MM.1S (cell line): Measurements from ENCODE around the gene NR6A1.

Source experiments
- DNase-seq: peaks from one replicate; pipeline ENCODE4 v3.0.0-alpha.2; 2015
- H2AFZ ChIP-seq: fragments of 300-600 bp; sonication (generic); 2 replicates; pipeline ENCODE4 v1.6.0; 2016; ENCODE audit warnings: antibody characterized with exemption, low read length
- H3F3A ChIP-seq: fragments of 300-600 bp; sonication (generic); 2 replicates; pipeline ENCODE4 v1.6.1; 2016; ENCODE audit warnings: mild to moderate bottlenecking, antibody characterized with exemption, low read length, moderate library complexity, mixed read lengths; ENCODE audit not compliant: insufficient read depth
- H3K27ac ChIP-seq: fragments of 300-600 bp; sonication (generic); 2 replicates; pipeline ENCODE4 v1.5.1; 2016; ENCODE audit warnings: mild to moderate bottlenecking, low read length
- H3K27me3 ChIP-seq: fragments of 300-600 bp; sonication (generic); replicated peaks from 2 replicates; pipeline ENCODE4 v1.6.0; 2016; ENCODE audit warnings: low read length; ENCODE audit not compliant: insufficient read depth
- H3K36me3 ChIP-seq: fragments of 300-600 bp; sonication (generic); replicated peaks from 2 replicates; pipeline ENCODE4 v1.6.1; 2016; ENCODE audit warnings: mild to moderate bottlenecking, low read length, mixed read lengths; ENCODE audit not compliant: insufficient read depth
- H3K4me1 ChIP-seq: fragments of 300-600 bp; sonication (generic); 2 replicates; pipeline ENCODE4 v1.6.1; 2016; ENCODE audit warnings: low read length, mixed read lengths
- H3K4me2 ChIP-seq: fragments of 300-600 bp; sonication (generic); 2 replicates; pipeline ENCODE4 v1.6.0; 2016; ENCODE audit warnings: low read depth, low read length
- H3K4me3 ChIP-seq: fragments of 300-600 bp; sonication (generic); 2 replicates; pipeline ENCODE4 v1.5.1; 2016; ENCODE audit warnings: low read length, mixed read lengths
- H3K79me2 ChIP-seq: fragments of 300-600 bp; sonication (generic); 2 replicates; pipeline ENCODE4 v1.6.1; 2016; ENCODE audit warnings: mixed run types, low read length, mixed read lengths
- H3K9ac ChIP-seq: fragments of 300-600 bp; sonication (generic); 2 replicates; pipeline ENCODE4 v1.6.1; 2016; ENCODE audit warnings: low read length, mixed read lengths
- H3K9me2 ChIP-seq: fragments of 300-600 bp; sonication (generic); replicated peaks from 2 replicates; pipeline ENCODE4 v1.6.1; 2016; ENCODE audit warnings: mild to moderate bottlenecking, low read length, mixed read lengths; ENCODE audit not compliant: insufficient read depth
- H3K9me3 ChIP-seq: fragments of 300-600 bp; sonication (generic); replicated peaks from 2 replicates; pipeline ENCODE4 v1.6.1; 2016; ENCODE audit warnings: mild to moderate bottlenecking, low read length, mixed read lengths; ENCODE audit not compliant: insufficient read depth
- H4K20me1 ChIP-seq: fragments of 300-600 bp; sonication (generic); 2 replicates; pipeline ENCODE4 v1.6.1; 2016; ENCODE audit warnings: mild to moderate bottlenecking, low read length, moderate library complexity, mixed read lengths; ENCODE audit not compliant: insufficient read depth
- CTCF ChIP-seq: fragments of 300-600 bp; sonication (generic); IDR thresholded peaks from 2 replicates; pipeline ENCODE4 v1.5.1; 2016; ENCODE audit warnings: antibody characterized with exemption, low read length, mixed read lengths
- EZH2 ChIP-seq: fragments of 300-600 bp; sonication (generic); optimal IDR thresholded peaks from 2 replicates; pipeline ENCODE3; 2017; ENCODE audit warnings: low read depth, mild to moderate bottlenecking, antibody characterized with exemption, low read length, mixed read lengths
- EZH2phosphoT487 ChIP-seq: fragments of 300-600 bp; sonication (generic); IDR thresholded peaks from 2 replicates; pipeline ENCODE4 v1.6.1; 2018; ENCODE audit warnings: antibody characterized with exemption, low read length

Gene NR6A1

GRCh38 chr9:124470726-124471125, 300.4 kb downstream of the NR6A1 start:
- no peaks in the 10 kb centered on the region for H3K9me3 ChIP-seq
- H3K36me3 ChIP-seq: no peaks in the 10 kb centered on the region
- DNase-seq: no peak
- no peak overlapping the region for H3K4me2 ChIP-seq
- no peak overlapping the region for H3K27ac ChIP-seq
- no peak overlapping the region for H3K9ac ChIP-seq
- H3K4me1 ChIP-seq: no peaks in the 10 kb centered on the region
- no peaks in the 10 kb centered on the region for H4K20me1 ChIP-seq
- no peaks in the 10 kb centered on the region for H3K79me2 ChIP-seq
- H3K9me2 ChIP-seq: no peaks in the 10 kb centered on the region
- no peak overlapping the region for H3K4me3 ChIP-seq
- H3K27me3 ChIP-seq: peaks cover 12% of the 10 kb centered on the region; the same call in 1 of the 2 replicates
- H3F3A ChIP-seq: no peaks in the 10 kb centered on the region
- TF ChIP-seq EZH2 (no peak), EZH2phosphoT487 (no peak), CTCF (no peak)
- no peak overlapping the region for H2AFZ ChIP-seq

DNA sequence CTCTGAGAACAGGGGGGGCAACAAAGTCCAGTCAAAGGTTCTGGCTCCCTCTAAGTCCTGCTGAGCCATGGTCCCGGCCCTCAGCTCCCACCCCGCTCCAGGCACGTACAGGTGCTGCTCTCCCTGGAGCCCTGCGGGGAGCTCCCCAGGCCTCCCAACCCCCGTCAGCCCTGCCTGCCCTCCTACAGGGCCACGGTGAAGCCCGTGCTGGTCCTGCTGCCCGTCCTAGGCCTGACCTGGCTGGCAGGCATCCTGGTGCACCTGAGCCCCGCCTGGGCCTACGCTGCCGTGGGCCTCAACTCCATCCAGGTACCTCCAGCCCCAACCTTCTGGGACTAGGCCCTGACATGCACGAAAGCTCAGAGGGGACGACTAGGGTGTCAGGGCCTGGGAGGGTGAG, 300.8 kb downstream of the NR6A1 start:
- Histone ChIP-seq H3K79me2 (no peaks in the 10 kb centered on the region), H3K9me2 (no peaks in the 10 kb centered on the region), H4K20me1 (no peaks in the 10 kb centered on the region), H3K4me3 (no peak overlapping the region), H2AFZ (no peak overlapping the region), H3K9me3 (no peaks in the 10 kb centered on the region), H3K9ac (no peak overlapping the region), H3K36me3 (no peaks in the 10 kb centered on the region), H3K4me2 (no peak overlapping the region), H3F3A (no peaks in the 10 kb centered on the region), H3K27ac (no peak overlapping the region), H3K27me3 (peaks cover 11% of the 10 kb centered on the region; the same call in 1 of the 2 replicates), H3K4me1 (no peaks in the 10 kb centered on the region)
- no peak for TF ChIP-seq CTCF
- no peak for TF ChIP-seq EZH2phosphoT487
- TF ChIP-seq EZH2: no peak
- DNase-seq: no peak

DNA sequence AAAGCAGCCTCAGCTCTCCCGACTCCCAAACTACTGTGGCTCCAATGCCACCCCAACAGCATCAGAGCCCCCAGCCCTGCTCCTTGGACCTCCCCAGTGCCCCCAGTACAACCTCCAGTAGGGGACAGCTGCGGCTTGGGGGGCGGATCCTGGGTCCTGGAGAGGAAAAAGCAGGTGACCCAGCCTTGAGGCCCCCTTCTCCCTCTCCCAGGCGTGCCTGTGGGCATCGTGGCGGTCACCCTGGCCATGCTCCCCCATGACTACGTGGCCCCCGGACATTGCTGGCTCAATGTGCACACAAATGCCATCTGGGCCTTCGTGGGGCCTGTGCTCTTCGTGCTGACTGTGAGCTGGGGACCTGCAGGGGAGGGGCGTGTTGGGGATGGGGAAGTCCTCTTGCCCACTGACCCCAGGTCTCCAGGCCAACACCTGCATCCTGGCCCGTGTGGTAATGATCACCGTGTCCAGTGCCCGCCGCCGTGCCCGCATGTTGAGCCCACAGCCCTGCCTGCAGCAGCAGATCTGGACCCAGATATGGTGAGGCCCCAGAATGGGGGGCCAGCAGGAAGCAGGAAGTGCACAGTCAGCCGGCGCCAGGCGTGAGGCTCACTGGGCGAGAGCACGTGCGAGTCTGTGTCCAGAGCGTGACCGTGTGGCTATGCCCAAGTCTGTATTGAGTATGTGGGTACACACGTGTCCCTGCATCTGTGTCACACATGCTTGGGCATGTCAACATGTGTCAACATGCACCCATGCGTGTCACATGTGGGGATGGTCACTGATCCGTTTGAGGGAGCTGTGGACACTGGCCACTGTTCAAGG, 301.9 kb downstream of the NR6A1 start:
- H3K27ac ChIP-seq: no peak overlapping the region
- no peaks in the 10 kb centered on the region for H3K36me3 ChIP-seq
- no peaks in the 10 kb centered on the region for H3K4me1 ChIP-seq
- no peak overlapping the region for H3K9ac ChIP-seq
- no peaks in the 10 kb centered on the region for H3K9me3 ChIP-seq
- no peak for TF ChIP-seq EZH2phosphoT487
- H3K27me3 ChIP-seq: peaks cover 11% of the 10 kb centered on the region; the same call in 1 of the 2 replicates
- H3F3A ChIP-seq: no peaks in the 10 kb centered on the region
- DNase-seq: no peak
- H3K4me2 ChIP-seq: no peak overlapping the region
- no peak overlapping the region for H2AFZ ChIP-seq
- no peaks in the 10 kb centered on the region for H3K9me2 ChIP-seq
- H3K4me3 ChIP-seq: no peak overlapping the region
- H4K20me1 ChIP-seq: no peaks in the 10 kb centered on the region
- H3K79me2 ChIP-seq: no peaks in the 10 kb centered on the region

GRCh38 chr9:124468061-124468740, 302.9 kb downstream of the NR6A1 start:
- Histone ChIP-seq H3K4me1 (no peaks in the 10 kb centered on the region), H3K27me3 (peaks cover 7% of the 10 kb centered on the region; the same call in 1 of the 2 replicates), H3K79me2 (no peaks in the 10 kb centered on the region), H2AFZ (no peak overlapping the region), H3F3A (no peaks in the 10 kb centered on the region), H3K4me2 (no peak overlapping the region), H3K4me3 (no peak overlapping the region), H3K9me2 (no peaks in the 10 kb centered on the region), H4K20me1 (no peaks in the 10 kb centered on the region), H3K9ac (no peak overlapping the region), H3K36me3 (no peaks in the 10 kb centered on the region), H3K9me3 (no peaks in the 10 kb centered on the region), H3K27ac (no peak overlapping the region)
- no peak for DNase-seq
- TF ChIP-seq CTCF: no peak
- TF ChIP-seq EZH2: no peak
- TF ChIP-seq EZH2phosphoT487: no peak
